Smooth muscle cell (in vitro differentiated cells): Measurements from ENCODE around the gene FLNB. TPM values are rescaled to one million over a fixed set of nuclear protein-coding genes. Genes with fewer than 3 reads are reported as not detected.

Source experiments
- DNase-seq: peaks from one replicate; lab custom pipeline; 2025; ENCODE audit not compliant: unreplicated experiment; lab: John Stamatoyannopoulos, UW
- H2AFZ ChIP-seq: fragments of 200-600 bp; sonication (generic); 2 replicates; pipeline ENCODE4 v1.6.0; 2016; ENCODE audit warnings: antibody characterized with exemption, low read depth, mild to moderate bottlenecking
- H3F3A ChIP-seq: fragments of 200-600 bp; sonication (generic); 2 replicates; pipeline ENCODE4 v1.6.0; 2017; ENCODE audit warnings: antibody characterized with exemption, low read depth
- H3K27ac ChIP-seq: fragments of 200-600 bp; sonication (generic); 2 replicates; pipeline ENCODE4 v1.5.1; 2016; ENCODE audit warnings: low read depth, mild to moderate bottlenecking
- H3K27me3 ChIP-seq: fragments of 200-600 bp; sonication (generic); 2 replicates; pipeline ENCODE4 v1.6.1; 2016; ENCODE audit warnings: low read depth, mild to moderate bottlenecking
- H3K36me3 ChIP-seq: fragments of 200-600 bp; sonication (generic); 2 replicates; pipeline ENCODE4 v1.5.1; 2016; ENCODE audit warnings: low read depth
- H3K4me1 ChIP-seq: fragments of 200-600 bp; sonication (generic); 2 replicates; pipeline ENCODE4 v1.5.1; 2016; ENCODE audit warnings: low read depth
- H3K4me2 ChIP-seq: fragments of 200-600 bp; sonication (generic); 2 replicates; pipeline ENCODE4 v1.6.0; 2016; ENCODE audit warnings: mild to moderate bottlenecking
- H3K4me3 ChIP-seq: fragments of 200-600 bp; sonication (generic); 2 replicates; pipeline ENCODE4 v1.5.1; 2016; ENCODE audit warnings: mild to moderate bottlenecking
- H3K79me2 ChIP-seq: fragments of 200-600 bp; sonication (generic); 2 replicates; pipeline ENCODE4 v1.6.0; 2016; ENCODE audit warnings: low read depth, mild to moderate bottlenecking
- H3K9ac ChIP-seq: fragments of 200-600 bp; sonication (generic); 2 replicates; pipeline ENCODE4 v1.6.0; 2016; ENCODE audit warnings: low read depth
- H3K9me3 ChIP-seq: fragments of 200-600 bp; sonication (generic); replicated peaks from 2 replicates; pipeline ENCODE4 v1.5.1; 2016; ENCODE audit warnings: low read depth
- H4K20me1 ChIP-seq: fragments of 200-600 bp; sonication (generic); 2 replicates; pipeline ENCODE4 v1.6.0; 2016; ENCODE audit warnings: low read depth
- WGBS: methylation state at CpG from one replicate; pipeline ENCODE4 v1.1.7; 2016; ENCODE audit warnings: low lambda C conversion rate; 5-methylcytosine and 5-hydroxymethylcytosine counted together
- polyA plus RNA-seq: library from polyadenylated mRNA; unstranded; fragments of >200 nt; fragmentation: Nextera tagmentation; extraction: Ambion mirVana; gene quantifications from 2 replicates; pipeline ENCODE4 v1.2.1, GENCODE V29; 2016
- total RNA-seq: library from RNA; depleted of rRNA; stranded (reverse); fragments of >200 nt; gene quantifications from 2 replicates; pipeline ENCODE4 v1.2.3, GENCODE V29; 2014
- TF ChIP-seq, protein P1 (sequence below): fragments of 200-600 bp; sonication (generic); IDR thresholded peaks from 2 replicates; pipeline ENCODE4 v1.5.1; 2017; ENCODE audit warnings: borderline replicate concordance, mild to moderate bottlenecking, antibody characterized with exemption; ENCODE audit not compliant: insufficient read depth, poor library complexity, severe bottlenecking

The FLNB gene
- total and polyA plus RNA-seq, 2 experiments from 2014 or later, result 52.7 to 145 TPM

GRCh38 chr3:58066842-58067241 lies 58.6 kb downstream of the FLNB start:
- no peak for DNase-seq
- Histone ChIP-seq H4K20me1 (peaks cover 92% of the 10 kb centered on the region), H3K4me1 (peaks cover 23% of the 10 kb centered on the region), H3K79me2 (peaks cover 91% of the 10 kb centered on the region), H2AFZ (no peak overlapping the region), H3K27me3 (no peaks in the 10 kb centered on the region), H3F3A (peaks cover 27% of the 10 kb centered on the region), H3K36me3 (no peaks in the 10 kb centered on the region), H3K4me3 (no peak overlapping the region), H3K27ac (peak overlapping the region; percentile 77), H3K9me3 (no peaks in the 10 kb centered on the region), H3K9ac (peak overlapping the region; percentile 4), H3K4me2 (peak overlapping the region; percentile 54)
- TF ChIP-seq, protein P1, sequence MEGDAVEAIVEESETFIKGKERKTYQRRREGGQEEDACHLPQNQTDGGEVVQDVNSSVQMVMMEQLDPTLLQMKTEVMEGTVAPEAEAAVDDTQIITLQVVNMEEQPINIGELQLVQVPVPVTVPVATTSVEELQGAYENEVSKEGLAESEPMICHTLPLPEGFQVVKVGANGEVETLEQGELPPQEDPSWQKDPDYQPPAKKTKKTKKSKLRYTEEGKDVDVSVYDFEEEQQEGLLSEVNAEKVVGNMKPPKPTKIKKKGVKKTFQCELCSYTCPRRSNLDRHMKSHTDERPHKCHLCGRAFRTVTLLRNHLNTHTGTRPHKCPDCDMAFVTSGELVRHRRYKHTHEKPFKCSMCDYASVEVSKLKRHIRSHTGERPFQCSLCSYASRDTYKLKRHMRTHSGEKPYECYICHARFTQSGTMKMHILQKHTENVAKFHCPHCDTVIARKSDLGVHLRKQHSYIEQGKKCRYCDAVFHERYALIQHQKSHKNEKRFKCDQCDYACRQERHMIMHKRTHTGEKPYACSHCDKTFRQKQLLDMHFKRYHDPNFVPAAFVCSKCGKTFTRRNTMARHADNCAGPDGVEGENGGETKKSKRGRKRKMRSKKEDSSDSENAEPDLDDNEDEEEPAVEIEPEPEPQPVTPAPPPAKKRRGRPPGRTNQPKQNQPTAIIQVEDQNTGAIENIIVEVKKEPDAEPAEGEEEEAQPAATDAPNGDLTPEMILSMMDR, result no peak
- WGBS, result 17% methylated on average over 3 of the region's 3 CpGs

GRCh38 chr3:58068122-58068809 lies 60.0 kb downstream of the FLNB start:
- Histone ChIP-seq H3K9ac (no peak overlapping the region), H3K4me3 (no peak overlapping the region), H3K4me2 (no peak overlapping the region), H3K27me3 (no peaks in the 10 kb centered on the region), H3K36me3 (no peaks in the 10 kb centered on the region), H4K20me1 (peaks cover 92% of the 10 kb centered on the region), H2AFZ (no peak overlapping the region), H3K4me1 (peaks cover 18% of the 10 kb centered on the region), H3F3A (peaks cover 15% of the 10 kb centered on the region), H3K27ac (peak overlapping the region; percentile 77), H3K79me2 (peaks cover 94% of the 10 kb centered on the region), H3K9me3 (no peaks in the 10 kb centered on the region)
- WGBS, result 96% methylated on average over 2 of the region's 2 CpGs
- DNase-seq, result no peak
- TF ChIP-seq, protein P1, result no peak

DNA sequence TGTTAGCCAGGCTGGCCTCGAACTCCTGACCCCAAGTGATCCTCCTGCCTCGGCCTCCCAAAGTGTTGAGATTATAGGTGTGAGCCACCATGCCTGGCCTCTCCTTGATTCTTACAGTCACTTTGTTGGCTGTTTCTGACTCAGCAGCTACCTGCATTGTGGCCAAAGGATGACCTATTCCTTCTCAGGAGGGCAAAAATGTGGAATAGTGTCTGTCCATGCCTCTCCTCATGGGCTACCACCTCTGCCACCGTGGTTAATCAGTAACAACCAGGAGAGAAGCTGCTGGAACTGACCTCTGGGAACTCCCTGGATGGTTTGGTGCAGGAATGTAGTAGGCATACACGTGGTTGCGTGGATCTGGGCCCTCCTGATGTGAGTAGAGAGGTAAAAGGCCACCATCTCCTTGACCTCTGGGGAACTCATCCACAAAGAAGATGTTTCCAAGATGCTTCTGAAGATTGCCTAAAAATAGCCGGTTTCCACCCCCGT lies 63.3 kb downstream of the FLNB start:
- Histone ChIP-seq H2AFZ (no peak overlapping the region), H3K4me1 (peaks cover 12% of the 10 kb centered on the region), H4K20me1 (peaks cover 98% of the 10 kb centered on the region), H3K4me3 (no peak overlapping the region), H3K79me2 (peaks cover 97% of the 10 kb centered on the region), H3K27ac (peak overlapping the region; percentile 74), H3F3A (peaks cover 8% of the 10 kb centered on the region), H3K9ac (no peak overlapping the region), H3K27me3 (no peaks in the 10 kb centered on the region), H3K36me3 (no peaks in the 10 kb centered on the region), H3K9me3 (no peaks in the 10 kb centered on the region), H3K4me2 (peak overlapping the region; percentile 50)
- DNase-seq, result no peak
- WGBS, result 75% methylated on average over 7 of the region's 7 CpGs
- TF ChIP-seq, protein P1, result no peak
